ENCODE measurements around the gene YARS1. TPM values are rescaled to one million over a fixed set of nuclear protein-coding genes. Genes with fewer than 3 reads are reported as not detected.
"Not testable (repeated sequence)": the region's sequence is repeated elsewhere in the genome, so short reads cannot be mapped to it uniquely, and the experiment has no call there.

YARS1 gene
- polyA plus RNA-seq, 1 donor from 2014 or later: 49.4 TPM

DNA sequence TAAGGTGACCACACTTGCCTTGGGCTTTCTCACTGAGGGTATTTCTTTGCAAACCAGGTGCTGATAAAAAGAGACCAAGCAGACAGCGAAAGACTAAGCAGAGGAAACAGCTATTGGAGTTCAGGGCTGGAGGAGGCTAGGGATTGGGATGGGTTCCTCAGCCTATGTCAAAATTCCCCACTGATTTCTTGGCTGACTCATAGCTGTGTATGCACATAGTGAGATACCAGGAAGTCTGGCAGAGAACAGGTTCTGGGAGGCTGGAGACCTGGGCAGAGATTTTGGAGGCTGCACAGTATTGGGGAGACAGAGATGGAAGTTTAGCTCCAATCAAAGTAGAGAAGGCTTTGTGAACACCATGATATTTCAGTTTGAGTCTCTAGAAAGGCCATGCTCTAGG is 25.3 kb downstream of the YARS1 start:
- H4K20me1 ChIP-seq (ENCODE audit: insufficient read depth): no peaks in the 10 kb centered on the region
- H3K36me3 ChIP-seq (ENCODE audit: insufficient read depth, low read length): no peaks in the 10 kb centered on the region
- no peak overlapping the region for H3K27ac ChIP-seq (ENCODE audit: low read length)
- H3K27me3 ChIP-seq (ENCODE audit: insufficient read depth, low read depth, low read length): no peaks in the 10 kb centered on the region
- H3K9ac ChIP-seq (ENCODE audit: low read length): no peak overlapping the region
- no peaks in the 10 kb centered on the region for H3K79me2 ChIP-seq (replicated peaks; ENCODE audit: insufficient read depth, low read length)
- H3K4me2 ChIP-seq (ENCODE audit: low read length): no peak overlapping the region
- H3F3A ChIP-seq (ENCODE audit: insufficient read depth, low read length, poor library complexity, severe bottlenecking): no peaks in the 10 kb centered on the region
- no peaks in the 10 kb centered on the region for H3K9me2 ChIP-seq (ENCODE audit: insufficient read depth, low read length)
- H2AFZ ChIP-seq (ENCODE audit: low read depth, low read length): no peak overlapping the region
- H3K9me3 ChIP-seq (ENCODE audit: low read length): no peaks in the 10 kb centered on the region
- H3K4me3 ChIP-seq (ENCODE audit: low read length): no peak overlapping the region
- TF ChIP-seq EZH2 (IDR thresholded peaks at IDR 0.05; ENCODE audit: borderline replicate concordance, insufficient read depth, low read length, poor library complexity, severe bottlenecking): no peak
- TF ChIP-seq TAF1 (IDR thresholded peaks at IDR 0.05; ENCODE audit: low read depth): no peak

DNA sequence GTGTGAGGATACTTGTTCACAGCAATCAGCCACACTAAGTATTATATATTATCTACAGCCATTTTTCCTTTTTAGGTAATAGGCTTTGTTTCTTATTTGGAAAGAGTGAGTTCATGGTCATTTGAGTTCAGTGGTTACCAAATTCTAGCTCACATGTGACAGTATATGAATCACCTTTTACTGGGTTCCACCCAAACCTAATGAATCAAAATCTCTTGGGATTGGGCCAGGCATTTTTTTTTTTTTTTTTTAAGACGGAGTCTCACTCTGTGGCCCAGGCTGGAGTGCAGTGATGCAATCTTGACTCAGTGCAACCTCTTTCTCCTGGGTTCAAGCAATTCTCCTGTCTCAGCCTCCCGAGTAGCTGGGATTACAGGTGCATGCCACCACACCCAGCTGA is 27.8 kb downstream of the YARS1 start:
- not testable (repeated sequence) for H3K4me3 ChIP-seq (ENCODE audit: low read length); H3K27me3 ChIP-seq (ENCODE audit: insufficient read depth, low read depth, low read length)

DNA sequence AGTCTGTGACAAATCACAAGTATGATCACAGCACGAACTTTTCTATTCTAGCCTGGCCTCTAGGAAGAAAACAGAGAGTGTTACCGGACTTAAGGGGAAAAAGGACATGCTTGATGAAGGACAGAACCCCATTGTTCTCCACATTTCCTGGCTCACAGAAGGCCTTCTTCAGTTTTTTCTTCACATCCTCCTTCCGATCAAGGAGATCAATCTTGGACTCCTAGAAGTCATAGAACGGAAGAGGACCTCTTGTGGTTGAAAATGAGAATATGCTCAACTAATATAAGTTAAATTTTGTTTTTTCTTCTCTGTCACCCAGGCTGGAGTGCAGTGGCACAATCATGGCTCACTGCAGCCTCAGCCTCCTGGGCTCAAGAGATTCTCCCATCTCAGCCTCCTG is 30.3 kb downstream of the YARS1 start:
- Histone ChIP-seq H3K79me2 (replicated peaks; ENCODE audit: insufficient read depth, low read length) (no peaks in the 10 kb centered on the region), H4K20me1 (ENCODE audit: insufficient read depth) (no peaks in the 10 kb centered on the region), H3K4me3 (ENCODE audit: low read length) (no peak overlapping the region), H2AFZ (ENCODE audit: low read depth, low read length) (no peak overlapping the region), H3K27ac (ENCODE audit: low read length) (no peak overlapping the region), H3K4me2 (ENCODE audit: low read length) (no peak overlapping the region), H3K27me3 (ENCODE audit: insufficient read depth, low read depth, low read length) (no peaks in the 10 kb centered on the region), H3K36me3 (ENCODE audit: insufficient read depth, low read length) (no peaks in the 10 kb centered on the region), H3K9me2 (ENCODE audit: insufficient read depth, low read length) (no peaks in the 10 kb centered on the region), H3F3A (ENCODE audit: insufficient read depth, low read length, poor library complexity, severe bottlenecking) (no peaks in the 10 kb centered on the region), H3K9me3 (ENCODE audit: low read length) (no peaks in the 10 kb centered on the region), H3K9ac (ENCODE audit: low read length) (no peak overlapping the region)
- no peak for TF ChIP-seq POLR2AphosphoS5 (IDR thresholded peaks at IDR 0.05)
- no peak for TF ChIP-seq EZH2 (IDR thresholded peaks at IDR 0.05; ENCODE audit: borderline replicate concordance, insufficient read depth, low read length, poor library complexity, severe bottlenecking)
- TF ChIP-seq RAD21 (conservative IDR thresholded peaks at IDR 0.05): peak; percentile 56
- peak; percentile 71 for TF ChIP-seq SMC3 (conservative IDR thresholded peaks at IDR 0.05; ENCODE audit: poor library complexity)
- TF ChIP-seq, protein P1, sequence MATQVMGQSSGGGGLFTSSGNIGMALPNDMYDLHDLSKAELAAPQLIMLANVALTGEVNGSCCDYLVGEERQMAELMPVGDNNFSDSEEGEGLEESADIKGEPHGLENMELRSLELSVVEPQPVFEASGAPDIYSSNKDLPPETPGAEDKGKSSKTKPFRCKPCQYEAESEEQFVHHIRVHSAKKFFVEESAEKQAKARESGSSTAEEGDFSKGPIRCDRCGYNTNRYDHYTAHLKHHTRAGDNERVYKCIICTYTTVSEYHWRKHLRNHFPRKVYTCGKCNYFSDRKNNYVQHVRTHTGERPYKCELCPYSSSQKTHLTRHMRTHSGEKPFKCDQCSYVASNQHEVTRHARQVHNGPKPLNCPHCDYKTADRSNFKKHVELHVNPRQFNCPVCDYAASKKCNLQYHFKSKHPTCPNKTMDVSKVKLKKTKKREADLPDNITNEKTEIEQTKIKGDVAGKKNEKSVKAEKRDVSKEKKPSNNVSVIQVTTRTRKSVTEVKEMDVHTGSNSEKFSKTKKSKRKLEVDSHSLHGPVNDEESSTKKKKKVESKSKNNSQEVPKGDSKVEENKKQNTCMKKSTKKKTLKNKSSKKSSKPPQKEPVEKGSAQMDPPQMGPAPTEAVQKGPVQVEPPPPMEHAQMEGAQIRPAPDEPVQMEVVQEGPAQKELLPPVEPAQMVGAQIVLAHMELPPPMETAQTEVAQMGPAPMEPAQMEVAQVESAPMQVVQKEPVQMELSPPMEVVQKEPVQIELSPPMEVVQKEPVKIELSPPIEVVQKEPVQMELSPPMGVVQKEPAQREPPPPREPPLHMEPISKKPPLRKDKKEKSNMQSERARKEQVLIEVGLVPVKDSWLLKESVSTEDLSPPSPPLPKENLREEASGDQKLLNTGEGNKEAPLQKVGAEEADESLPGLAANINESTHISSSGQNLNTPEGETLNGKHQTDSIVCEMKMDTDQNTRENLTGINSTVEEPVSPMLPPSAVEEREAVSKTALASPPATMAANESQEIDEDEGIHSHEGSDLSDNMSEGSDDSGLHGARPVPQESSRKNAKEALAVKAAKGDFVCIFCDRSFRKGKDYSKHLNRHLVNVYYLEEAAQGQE (IDR thresholded peaks at IDR 0.05; ENCODE audit: borderline replicate concordance): no peak
- TF ChIP-seq, protein P2, sequence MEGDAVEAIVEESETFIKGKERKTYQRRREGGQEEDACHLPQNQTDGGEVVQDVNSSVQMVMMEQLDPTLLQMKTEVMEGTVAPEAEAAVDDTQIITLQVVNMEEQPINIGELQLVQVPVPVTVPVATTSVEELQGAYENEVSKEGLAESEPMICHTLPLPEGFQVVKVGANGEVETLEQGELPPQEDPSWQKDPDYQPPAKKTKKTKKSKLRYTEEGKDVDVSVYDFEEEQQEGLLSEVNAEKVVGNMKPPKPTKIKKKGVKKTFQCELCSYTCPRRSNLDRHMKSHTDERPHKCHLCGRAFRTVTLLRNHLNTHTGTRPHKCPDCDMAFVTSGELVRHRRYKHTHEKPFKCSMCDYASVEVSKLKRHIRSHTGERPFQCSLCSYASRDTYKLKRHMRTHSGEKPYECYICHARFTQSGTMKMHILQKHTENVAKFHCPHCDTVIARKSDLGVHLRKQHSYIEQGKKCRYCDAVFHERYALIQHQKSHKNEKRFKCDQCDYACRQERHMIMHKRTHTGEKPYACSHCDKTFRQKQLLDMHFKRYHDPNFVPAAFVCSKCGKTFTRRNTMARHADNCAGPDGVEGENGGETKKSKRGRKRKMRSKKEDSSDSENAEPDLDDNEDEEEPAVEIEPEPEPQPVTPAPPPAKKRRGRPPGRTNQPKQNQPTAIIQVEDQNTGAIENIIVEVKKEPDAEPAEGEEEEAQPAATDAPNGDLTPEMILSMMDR (IDR thresholded peaks at IDR 0.05; ENCODE audit: poor library complexity, severe bottlenecking): peak; percentile 62
- no peak for TF ChIP-seq EP300 (conservative IDR thresholded peaks at IDR 0.05; ENCODE audit: poor library complexity, severe bottlenecking)
- no peak for TF ChIP-seq MXI1 (conservative IDR thresholded peaks at IDR 0.05; ENCODE audit: poor library complexity, severe bottlenecking)
- no peak for TF ChIP-seq TAF1 (IDR thresholded peaks at IDR 0.05; ENCODE audit: low read depth)

More for the DNA sequence above, 27.8 kb downstream of the YARS1 start:
- H3K27ac ChIP-seq (ENCODE audit: low read length); H4K20me1 ChIP-seq (ENCODE audit: insufficient read depth); H3K4me2 ChIP-seq (ENCODE audit: low read length); H3F3A ChIP-seq (ENCODE audit: insufficient read depth, low read length, poor library complexity, severe bottlenecking); H3K36me3 ChIP-seq (ENCODE audit: insufficient read depth, low read length); H3K9me2 ChIP-seq (ENCODE audit: insufficient read depth, low read length); H3K9me3 ChIP-seq (ENCODE audit: low read length); H3K79me2 ChIP-seq (replicated peaks; ENCODE audit: insufficient read depth, low read length); H2AFZ ChIP-seq (ENCODE audit: low read depth, low read length); H3K9ac ChIP-seq (ENCODE audit: low read length): not testable (repeated sequence)

Measured in neural cell (in vitro differentiated cells).